IMR-90 (cell line): ENCODE results near the gene AGPAT3. TPM values are rescaled to one million over a fixed set of nuclear protein-coding genes. Genes with fewer than 3 reads are reported as not detected.

Experiments used
- ATAC-seq: fragments of 200-7000 bp; cut with Tn5 transposase; 2 replicates; pipeline ENCODE4 v1.9.1; 2020; ENCODE audit warnings: low read depth, mild to moderate bottlenecking, moderate library complexity
- BruUV-seq: library from RNA; stranded (reverse); fragments of 400-500 nt; replicated peaks from 2 replicates; lab custom pipeline; 2021; lab: Mats Ljungman, UMichigan
- CTCF ChIA-PET: fragments of 300-600 bp; formaldehyde crosslinking; extraction: SDS; loops from one replicate; lab custom pipeline; 2021; ENCODE audit warnings: antibody characterized with exemption; lab: Yijun Ruan, JAX
- POLR2A ChIA-PET: fragments of 300-600 bp; sonication (Branson Sonifier 250); formaldehyde crosslinking; loops from one replicate; lab custom pipeline; 2022; ENCODE audit warnings: antibody characterized with exemption; ENCODE audit not compliant: unreplicated experiment; lab: Charles Lee
- DNase-seq: peaks from one replicate; pipeline ENCODE4 v3.0.0; 2013
- H2AFZ ChIP-seq: replicated peaks from 2 replicates; pipeline ENCODE3; 2013; ENCODE audit warnings: low read length, mild to moderate bottlenecking; ENCODE audit not compliant: poor library complexity
- H2AK5ac ChIP-seq: 2 replicates; pipeline ENCODE4 v1.6.1; 2013; ENCODE audit warnings: low read depth, low read length, inconsistent platforms
- H2AK9ac ChIP-seq: replicated peaks from 2 replicates; pipeline ENCODE3; 2013; ENCODE audit warnings: mild to moderate bottlenecking, low read depth, low read length, moderate library complexity; ENCODE audit not compliant: poor library complexity
- H2BK120ac ChIP-seq: 2 replicates; pipeline ENCODE4 v1.6.1; 2013; ENCODE audit warnings: low read depth, low read length, inconsistent platforms
- H2BK15ac ChIP-seq: 3 replicates; pipeline ENCODE4 v1.6.1; 2013; ENCODE audit warnings: low read depth, low read length, inconsistent platforms
- H2BK20ac ChIP-seq: 2 replicates; pipeline ENCODE4 v1.6.1; 2013; ENCODE audit warnings: low read depth, mild to moderate bottlenecking, inconsistent platforms, low read length, moderate library complexity
- H2BK5ac ChIP-seq: 2 replicates; pipeline ENCODE4 v1.6.1; 2013; ENCODE audit warnings: mild to moderate bottlenecking, low read depth, low read length, inconsistent platforms; ENCODE audit not compliant: poor library complexity, severe bottlenecking
- H3K14ac ChIP-seq: replicated peaks from 2 replicates; pipeline ENCODE4 v1.6.1; 2013; ENCODE audit warnings: low read depth, low read length, inconsistent platforms
- H3K18ac ChIP-seq: 2 replicates; pipeline ENCODE4 v1.6.1; 2013; ENCODE audit warnings: low read depth, low read length, control low read depth
- H3K23ac ChIP-seq: 2 replicates; pipeline ENCODE4 v1.6.1; 2013; ENCODE audit warnings: low read depth, low read length, inconsistent platforms
- H3K27ac ChIP-seq: 2 replicates; pipeline ENCODE4 v1.5.1; 2013; ENCODE audit warnings: mild to moderate bottlenecking, control low read depth, low read length; ENCODE audit not compliant: insufficient read depth
- H3K27me3 ChIP-seq: 2 replicates; pipeline ENCODE4 v1.6.1; 2013; ENCODE audit warnings: low read length; ENCODE audit not compliant: control insufficient read depth, insufficient read depth
- H3K36me3 ChIP-seq: 2 replicates; pipeline ENCODE4 v1.6.1; 2013; ENCODE audit warnings: low read length, mixed read lengths; ENCODE audit not compliant: control insufficient read depth, insufficient read depth
- H3K4ac ChIP-seq: 2 replicates; pipeline ENCODE4 v1.6.1; 2013; ENCODE audit warnings: low read depth, low read length, inconsistent platforms
- H3K4me1 ChIP-seq: 2 replicates; pipeline ENCODE4 v1.6.1; 2013; ENCODE audit warnings: low read length, mixed read lengths; ENCODE audit not compliant: control insufficient read depth, insufficient read depth
- H3K4me2 ChIP-seq: 2 replicates; pipeline ENCODE4 v1.6.1; 2013; ENCODE audit warnings: low read depth, mild to moderate bottlenecking, control low read depth, low read length, moderate library complexity
- H3K4me3 ChIP-seq: 2 replicates; pipeline ENCODE4 v1.5.1; 2013; ENCODE audit warnings: low read depth, mild to moderate bottlenecking, control low read depth, low read length, moderate library complexity; ENCODE audit not compliant: insufficient read depth
- H3K56ac ChIP-seq: 2 replicates; pipeline ENCODE4 v1.6.1; 2013; ENCODE audit warnings: low read length, inconsistent platforms; ENCODE audit not compliant: insufficient read depth; ENCODE audit errors: extremely low read depth
- H3K79me1 ChIP-seq, 2 experiments: 2 replicates each; pipeline ENCODE4 v1.6.1; 2013; ENCODE audit warnings: low read length in 2 of 2, inconsistent platforms in 1 of 2, low read depth in 1 of 2
- H3K9ac ChIP-seq: 2 replicates; pipeline ENCODE4 v1.6.1; 2013; ENCODE audit warnings: low read depth, low read length, control low read depth
- H3K9me1 ChIP-seq: 2 replicates; pipeline ENCODE4 v1.6.1; 2013; ENCODE audit warnings: low read length, inconsistent platforms; ENCODE audit not compliant: insufficient read depth
- H3K9me3 ChIP-seq: 2 replicates; pipeline ENCODE4 v1.6.1; 2013; ENCODE audit warnings: low read length; ENCODE audit not compliant: control insufficient read depth, insufficient read depth
- H4K20me1 ChIP-seq: 2 replicates; pipeline ENCODE4 v1.6.1; 2013; ENCODE audit warnings: low read length, inconsistent platforms; ENCODE audit not compliant: insufficient read depth
- H4K5ac ChIP-seq: 2 replicates; pipeline ENCODE4 v1.6.1; 2013; ENCODE audit warnings: mild to moderate bottlenecking, low read depth, low read length, control low read depth
- H4K8ac ChIP-seq, 2 experiments: 2 replicates each; pipeline ENCODE4 v1.6.1; 2013; ENCODE audit warnings: low read depth in 2 of 2, low read length in 2 of 2, control low read depth in 1 of 2, inconsistent platforms in 1 of 2
- H4K91ac ChIP-seq: 2 replicates; pipeline ENCODE4 v1.6.1; 2013; ENCODE audit warnings: low read depth, low read length, inconsistent platforms; ENCODE audit not compliant: insufficient read depth
- BHLHE40 ChIP-seq: fragments of 150-350 bp; IDR thresholded peaks from 2 replicates; pipeline ENCODE4 v1.6.1; 2016; ENCODE audit warnings: mild to moderate bottlenecking, low read depth, low read length
- FOS ChIP-seq: fragments of 150-350 bp; IDR thresholded peaks from 2 replicates; pipeline ENCODE4 v1.6.1; 2016; ENCODE audit warnings: low read depth, low read length
- NFE2L2 ChIP-seq: fragments of 150-350 bp; IDR thresholded peaks from 2 replicates; pipeline ENCODE4 v1.6.1; 2016; ENCODE audit warnings: low read depth, mild to moderate bottlenecking, low read length
- POLR2A ChIP-seq: IDR thresholded peaks from 2 replicates; pipeline ENCODE4 v1.6.1; 2012; ENCODE audit warnings: mild to moderate bottlenecking, low read depth, low read length
- RAD21 ChIP-seq: IDR thresholded peaks from 2 replicates; pipeline ENCODE4 v1.6.1; 2012; ENCODE audit warnings: low read length, improper control_type of control experiment
- RCOR1 ChIP-seq: IDR thresholded peaks from 2 replicates; pipeline ENCODE4 v1.6.1; 2012; ENCODE audit warnings: mild to moderate bottlenecking, low read length, improper control_type of control experiment; ENCODE audit not compliant: insufficient replicate concordance
- RFX5 ChIP-seq: IDR thresholded peaks from 2 replicates; pipeline ENCODE4 v1.8.0; 2012; ENCODE audit warnings: low read depth, mild to moderate bottlenecking, low read length, moderate library complexity
- SMC3 ChIP-seq: fragments of 150-350 bp; IDR thresholded peaks from 2 replicates; pipeline ENCODE4 v1.6.1; 2016; ENCODE audit warnings: low read depth, mild to moderate bottlenecking, antibody characterized with exemption, low read length, moderate library complexity
- WGBS, 2 experiments: methylation state at CpG; one replicate each; pipeline versions ENCODE4 v1.1.5 to v1.1.7; 2013; ENCODE audit warnings: missing lambda C conversion rate in 2 of 2; ENCODE audit not compliant: insufficient read length in 1 of 2; ENCODE audit errors: extremely low coverage in 2 of 2; 5-methylcytosine and 5-hydroxymethylcytosine counted together
- dilution Hi-C: fragments of 300-500 bp; cut with HindIII; formaldehyde crosslinking; loops from one replicate; pipeline ENCODE4 v1.14.3; 2018; ENCODE audit warnings: low sequenced_read_pairs; ENCODE audit not compliant: unreplicated experiment
- in situ Hi-C: fragments of 300-500 bp; cut with MboI; formaldehyde crosslinking; loops from 3 replicates; pipeline ENCODE4 v1.14.3; 2019; ENCODE audit warnings: low sequenced_read_pairs, inconsistent platforms, mixed read lengths
- intact Hi-C: fragments of 100-400 bp; cut with micrococcal nuclease; formaldehyde crosslinking; loops from 2 replicates; pipeline ENCODE4 v1.10.0; 2022
- polyA plus RNA-seq, 3 experiments: library from polyadenylated mRNA; depleted of rRNA; stranded (reverse); fragments of >200 nt; gene quantifications; 2 replicates each; pipeline ENCODE4 v1.2.3, GENCODE V29; 2012; ENCODE audit warnings: low replicate concordance in 1 of 3
- total RNA-seq: library from RNA; depleted of rRNA; stranded (reverse); fragments of >200 nt; gene quantifications from 2 replicates; pipeline ENCODE4 v1.2.3, GENCODE V29; 2012
- TF ChIP-seq, protein P1 (sequence below): fragments of 150-350 bp; IDR thresholded peaks from 2 replicates; pipeline ENCODE4 v1.6.1; 2017; ENCODE audit warnings: mild to moderate bottlenecking, antibody characterized with exemption, low read length, low read depth

AGPAT3 gene
- total and polyA plus RNA-seq, 2 of the 4 experiments (the other 2 are of a cell fraction): 27.1 to 38.7 TPM

GRCh38 chr21:43911935-43912487 is 47.0 kb downstream of the AGPAT3 start:
- CTCF ChIA-PET: no interaction called here
- WGBS, 2 experiments: 100% methylated on average over 2 of the region's 17 CpGs; no CpG with 5 or more reads in 1 of the 2 experiments

More at GRCh38 chr21:43911935-43912487, 47.0 kb downstream of the AGPAT3 start:
- H2BK20ac ChIP-seq: no peak overlapping the region
- no peak overlapping the region for H3K18ac ChIP-seq
- peaks cover 6% of the 10 kb centered on the region; the same call in 1 of the 2 replicates for H3K9me1 ChIP-seq
- H3K56ac ChIP-seq: no peak overlapping the region
- H3K79me1 ChIP-seq: peaks cover 16 to 67% of the 10 kb centered on the region in 2 experiments
- H2AK5ac ChIP-seq: no peak overlapping the region
- dilution Hi-C loops: no loop called here
- no peak overlapping the region for H3K14ac ChIP-seq
- H4K8ac ChIP-seq: no peak overlapping the region
- no peaks in the 10 kb centered on the region for H3K27me3 ChIP-seq
- in situ Hi-C loops: no loop called here
- no peak overlapping the region for H2AK9ac ChIP-seq
- H4K20me1 ChIP-seq: peaks cover 60% of the 10 kb centered on the region
- no peak overlapping the region for H4K5ac ChIP-seq
- no peak overlapping the region for H3K4ac ChIP-seq
- no peak for DNase-seq
- H2BK15ac ChIP-seq: no peak overlapping the region
- intact Hi-C loops: no loop called here
- no peak overlapping the region for H3K27ac ChIP-seq
- H3K4me2 ChIP-seq: no peak overlapping the region
- no TSS peak for BruUV-seq
- H3K4me1 ChIP-seq: peaks cover 2% of the 10 kb centered on the region; the same call in 1 of the 2 replicates
- no peak overlapping the region for H3K4me3 ChIP-seq
- H3K9me3 ChIP-seq: peaks cover 2% of the 10 kb centered on the region; the same call in 1 of the 2 replicates
- no peak overlapping the region for H3K23ac ChIP-seq
- ATAC-seq: no peak
- TF ChIP-seq RAD21 (no peak), BHLHE40 (no peak), FOS (no peak), POLR2A (no peak), RFX5 (no peak), NFE2L2 (no peak), RCOR1 (no peak), SMC3 (no peak)
- TF ChIP-seq, protein P1, sequence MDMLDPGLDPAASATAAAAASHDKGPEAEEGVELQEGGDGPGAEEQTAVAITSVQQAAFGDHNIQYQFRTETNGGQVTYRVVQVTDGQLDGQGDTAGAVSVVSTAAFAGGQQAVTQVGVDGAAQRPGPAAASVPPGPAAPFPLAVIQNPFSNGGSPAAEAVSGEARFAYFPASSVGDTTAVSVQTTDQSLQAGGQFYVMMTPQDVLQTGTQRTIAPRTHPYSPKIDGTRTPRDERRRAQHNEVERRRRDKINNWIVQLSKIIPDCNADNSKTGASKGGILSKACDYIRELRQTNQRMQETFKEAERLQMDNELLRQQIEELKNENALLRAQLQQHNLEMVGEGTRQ: no peak
- no peak overlapping the region for H2BK120ac ChIP-seq
- no peak overlapping the region for H2AFZ ChIP-seq
- H2BK5ac ChIP-seq: no peak overlapping the region
- no peak overlapping the region for H4K91ac ChIP-seq
- H3K9ac ChIP-seq: no peak overlapping the region
- POLR2A ChIA-PET: no interaction called here
- H3K36me3 ChIP-seq: peaks cover 2% of the 10 kb centered on the region; the same call in 1 of the 2 replicates
